HFFc6 (cell line): Measurements from ENCODE around the gene TOP1. TPM values are rescaled to one million over a fixed set of nuclear protein-coding genes. Genes with fewer than 3 reads are reported as not detected.

Experiments
- DNase-seq: peaks from one replicate; pipeline ENCODE4 v3.0.0-alpha.2; 2018
- H3K27ac Mint-ChIP-seq: 2 replicates; pipeline ENCODE4 v1.8.0; 2020; ENCODE audit warnings: mild to moderate bottlenecking, mixed read lengths
- H3K27me3 Mint-ChIP-seq: 2 replicates; pipeline ENCODE4 v1.8.0; 2021; ENCODE audit warnings: mild to moderate bottlenecking, moderate library complexity, mixed read lengths; ENCODE audit not compliant: insufficient read depth
- H3K36me3 Mint-ChIP-seq: 2 replicates; pipeline ENCODE4 v1.8.0; 2021; ENCODE audit warnings: low read depth, mixed read lengths
- H3K4me1 Mint-ChIP-seq: 2 replicates; pipeline ENCODE4 v1.8.0; 2020; ENCODE audit warnings: low read depth, mixed read lengths
- H3K4me3 Mint-ChIP-seq: 2 replicates; pipeline ENCODE4 v1.8.0; 2020; ENCODE audit warnings: mild to moderate bottlenecking, moderate library complexity, mixed read lengths
- H3K9me3 Mint-ChIP-seq: 2 replicates; pipeline ENCODE4 v1.8.0; 2020; ENCODE audit warnings: mild to moderate bottlenecking, mixed read lengths
- total RNA-seq, 6 experiments: library from RNA; stranded (reverse); fragmentation: NEBNext Ultra II Directional; extraction: Animal tissue kit (Norgen Biotek cat#: 25700); gene quantifications; 2 replicates in 1 of 6; 3 replicates in 5 of 6; pipeline ENCODE4 v1.2.3, GENCODE V29; 2021
- TF ChIP-seq, protein P1 (sequence below): fragments of 200-600 bp; sonication (generic); IDR thresholded peaks from 2 replicates; pipeline ENCODE4 v1.5.0; 2021; ENCODE audit warnings: antibody characterized with exemption, mild to moderate bottlenecking

TOP1 gene
- total RNA-seq, 6 experiments from 2014 or later: 62.1 to 77.0 (median 73.0) TPM

DNA sequence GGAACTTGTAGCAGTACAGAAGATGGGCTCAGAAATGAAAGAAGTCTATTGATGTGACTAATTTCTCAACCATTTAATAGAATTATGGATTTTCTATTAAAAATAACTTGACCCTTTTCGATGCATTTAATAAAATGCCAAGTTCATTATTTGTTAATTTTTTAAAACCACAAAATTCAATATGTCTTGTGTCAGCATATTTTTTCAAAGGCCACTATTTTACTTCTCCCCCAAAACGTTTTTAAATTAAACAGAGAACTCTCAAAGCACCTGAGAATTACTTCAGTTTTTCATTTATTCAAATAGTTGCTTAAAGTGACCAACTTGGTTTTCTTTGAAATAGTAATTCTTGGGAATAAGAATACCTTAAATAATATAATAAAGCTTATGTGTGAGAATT lies 8.6 kb downstream of the TOP1 start:
- Mint-ChIP-seq H3K27me3 (no peaks in the 10 kb centered on the region; the same call in 1 of the 2 replicates), H3K27ac (no peak overlapping the region), H3K36me3 (peaks cover 38% of the 10 kb centered on the region), H3K4me1 (peaks cover 64% of the 10 kb centered on the region), H3K4me3 (no peak overlapping the region), H3K9me3 (no peaks in the 10 kb centered on the region)
- TF ChIP-seq, protein P1, sequence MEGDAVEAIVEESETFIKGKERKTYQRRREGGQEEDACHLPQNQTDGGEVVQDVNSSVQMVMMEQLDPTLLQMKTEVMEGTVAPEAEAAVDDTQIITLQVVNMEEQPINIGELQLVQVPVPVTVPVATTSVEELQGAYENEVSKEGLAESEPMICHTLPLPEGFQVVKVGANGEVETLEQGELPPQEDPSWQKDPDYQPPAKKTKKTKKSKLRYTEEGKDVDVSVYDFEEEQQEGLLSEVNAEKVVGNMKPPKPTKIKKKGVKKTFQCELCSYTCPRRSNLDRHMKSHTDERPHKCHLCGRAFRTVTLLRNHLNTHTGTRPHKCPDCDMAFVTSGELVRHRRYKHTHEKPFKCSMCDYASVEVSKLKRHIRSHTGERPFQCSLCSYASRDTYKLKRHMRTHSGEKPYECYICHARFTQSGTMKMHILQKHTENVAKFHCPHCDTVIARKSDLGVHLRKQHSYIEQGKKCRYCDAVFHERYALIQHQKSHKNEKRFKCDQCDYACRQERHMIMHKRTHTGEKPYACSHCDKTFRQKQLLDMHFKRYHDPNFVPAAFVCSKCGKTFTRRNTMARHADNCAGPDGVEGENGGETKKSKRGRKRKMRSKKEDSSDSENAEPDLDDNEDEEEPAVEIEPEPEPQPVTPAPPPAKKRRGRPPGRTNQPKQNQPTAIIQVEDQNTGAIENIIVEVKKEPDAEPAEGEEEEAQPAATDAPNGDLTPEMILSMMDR: no peak
- DNase-seq: no peak

DNA sequence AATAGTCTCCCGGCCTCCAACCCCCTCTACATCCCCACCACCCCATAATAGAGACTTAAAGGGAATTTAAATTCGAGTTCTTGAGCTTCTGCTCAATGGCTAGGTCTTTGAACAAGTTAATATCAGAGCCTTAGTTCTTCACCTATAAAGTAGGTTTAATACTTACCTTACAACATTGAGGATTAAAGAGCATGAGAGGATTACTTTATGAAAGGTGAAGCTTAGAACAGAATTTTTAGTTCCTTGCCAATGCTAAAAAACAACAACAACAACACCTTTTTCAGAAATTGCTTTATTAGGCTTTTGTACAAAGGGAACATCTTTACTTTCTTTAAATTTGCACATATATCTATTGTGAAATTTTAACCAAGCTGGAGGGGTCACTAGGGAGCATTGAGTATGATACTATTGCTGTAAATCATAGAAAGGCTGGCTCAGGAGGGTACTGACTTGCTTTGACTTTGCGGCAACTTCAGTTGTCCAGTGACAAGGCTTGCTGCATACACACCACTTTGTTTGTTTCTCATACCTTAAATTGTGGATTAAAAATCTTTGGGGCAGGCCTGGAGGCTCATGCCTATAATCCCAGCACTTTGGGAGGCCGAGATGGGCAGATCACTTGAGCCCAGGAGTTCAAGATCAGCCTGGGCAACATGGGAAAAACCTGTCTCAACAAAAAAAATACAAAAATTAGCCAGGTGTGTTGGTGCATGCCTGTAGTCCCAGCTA lies 9.7 kb downstream of the TOP1 start:
- TF ChIP-seq, protein P1: no peak
- Mint-ChIP-seq H3K9me3 (no peaks in the 10 kb centered on the region), H3K27ac (no peak overlapping the region), H3K4me1 (peaks cover 60% of the 10 kb centered on the region), H3K27me3 (no peaks in the 10 kb centered on the region; the same call in 1 of the 2 replicates), H3K36me3 (peaks cover 34% of the 10 kb centered on the region), H3K4me3 (no peak overlapping the region)
- DNase-seq: no peak

DNA sequence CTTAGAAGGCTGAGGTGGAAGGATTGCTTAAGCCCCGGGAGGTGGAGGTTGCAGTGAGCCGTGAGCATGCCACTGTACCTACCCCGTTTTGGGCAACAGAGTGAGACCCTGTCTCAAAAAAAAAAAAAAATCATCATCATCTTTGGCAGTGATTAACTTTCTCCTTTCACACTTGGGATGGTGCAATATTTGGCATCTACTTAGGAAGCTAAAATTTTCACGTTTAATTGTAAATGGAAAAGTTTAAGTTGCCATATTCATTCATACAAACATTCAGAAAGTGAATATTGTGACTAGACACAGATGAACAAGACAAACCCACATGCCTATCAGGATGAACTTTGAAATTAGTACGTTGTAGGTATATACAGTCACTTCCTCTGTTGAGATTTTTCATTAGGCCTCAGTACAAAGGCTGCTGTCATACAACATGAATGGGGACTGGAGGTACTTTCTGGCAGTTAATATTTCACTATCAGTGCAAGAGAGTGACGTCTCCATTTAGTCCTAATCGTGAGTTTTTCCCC lies 10.3 kb downstream of the TOP1 start:
- H3K4me3 Mint-ChIP-seq: no peak overlapping the region
- no peak overlapping the region for H3K27ac Mint-ChIP-seq
- no peaks in the 10 kb centered on the region; the same call in 1 of the 2 replicates for H3K27me3 Mint-ChIP-seq
- peaks cover 34% of the 10 kb centered on the region for H3K36me3 Mint-ChIP-seq
- DNase-seq: no peak
- TF ChIP-seq, protein P1: no peak
- no peaks in the 10 kb centered on the region for H3K9me3 Mint-ChIP-seq
- peaks cover 55% of the 10 kb centered on the region for H3K4me1 Mint-ChIP-seq

DNA sequence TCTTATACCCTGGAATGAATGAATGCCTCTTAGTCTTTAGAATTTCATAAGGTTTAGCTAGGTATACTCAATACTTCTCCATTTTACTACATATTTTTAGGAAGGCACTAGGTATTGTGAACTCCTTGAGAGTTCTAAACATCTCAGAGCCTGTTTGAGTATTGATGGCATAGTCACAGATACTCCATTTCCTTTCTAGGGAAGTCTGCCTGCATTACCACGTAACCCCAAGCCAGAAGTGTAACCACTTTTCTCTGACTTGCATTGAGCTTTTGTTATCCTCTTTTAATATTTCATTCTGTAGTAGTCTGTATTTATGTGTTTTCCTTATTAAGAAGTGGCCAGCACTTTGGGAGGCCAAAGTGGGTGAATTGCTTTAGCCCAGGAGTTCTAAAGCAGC lies 12.2 kb downstream of the TOP1 start:
- H3K27ac Mint-ChIP-seq: no peak overlapping the region
- no peaks in the 10 kb centered on the region for H3K9me3 Mint-ChIP-seq
- no peak for DNase-seq
- H3K36me3 Mint-ChIP-seq: peaks cover 20% of the 10 kb centered on the region
- peaks cover 46% of the 10 kb centered on the region for H3K4me1 Mint-ChIP-seq
- TF ChIP-seq, protein P1: no peak
- no peaks in the 10 kb centered on the region; the same call in 1 of the 2 replicates for H3K27me3 Mint-ChIP-seq
- no peak overlapping the region for H3K4me3 Mint-ChIP-seq

DNA sequence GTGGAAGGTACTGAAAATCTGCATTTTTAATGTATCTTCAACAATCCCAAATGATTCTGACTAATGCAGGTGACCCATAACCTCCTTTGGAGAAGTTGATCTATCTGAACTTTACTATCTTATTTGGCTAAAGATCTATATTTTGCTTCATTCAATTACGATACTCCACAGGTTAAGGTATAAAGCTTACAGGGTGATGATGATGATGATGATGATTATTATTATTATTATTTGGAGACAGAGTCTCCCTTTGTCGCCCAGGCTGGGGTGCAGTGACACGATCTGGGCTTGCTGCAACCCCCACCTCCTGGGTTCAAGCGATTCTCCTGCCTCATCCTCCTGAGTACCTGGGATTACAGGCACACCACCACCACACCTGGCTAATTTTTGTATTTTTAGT lies 13.1 kb downstream of the TOP1 start:
- no peaks in the 10 kb centered on the region; the same call in 1 of the 2 replicates for H3K27me3 Mint-ChIP-seq
- DNase-seq: no peak
- peaks cover 12% of the 10 kb centered on the region for H3K36me3 Mint-ChIP-seq
- TF ChIP-seq, protein P1: no peak
- no peaks in the 10 kb centered on the region for H3K9me3 Mint-ChIP-seq
- H3K27ac Mint-ChIP-seq: no peak overlapping the region
- H3K4me1 Mint-ChIP-seq: peaks cover 46% of the 10 kb centered on the region
- no peak overlapping the region for H3K4me3 Mint-ChIP-seq
